HG03108 (cell line): ENCODE data around the gene SFT2D3.
A peak's percentile ranks its signal among the peaks of the same experiment; 100 is the strongest.

Experiments
- ATAC-seq: cut with Tn5 transposase; IDR thresholded peaks from one replicate; pipeline ENCODE4 v1.9.1; 2021; ENCODE audit warnings: moderate library complexity; ENCODE audit not compliant: unreplicated experiment

SFT2D3 gene

GRCh38 chr2:127705391-127706065 lies 4.2 kb downstream of the SFT2D3 start:
- ATAC-seq = no peak

DNA sequence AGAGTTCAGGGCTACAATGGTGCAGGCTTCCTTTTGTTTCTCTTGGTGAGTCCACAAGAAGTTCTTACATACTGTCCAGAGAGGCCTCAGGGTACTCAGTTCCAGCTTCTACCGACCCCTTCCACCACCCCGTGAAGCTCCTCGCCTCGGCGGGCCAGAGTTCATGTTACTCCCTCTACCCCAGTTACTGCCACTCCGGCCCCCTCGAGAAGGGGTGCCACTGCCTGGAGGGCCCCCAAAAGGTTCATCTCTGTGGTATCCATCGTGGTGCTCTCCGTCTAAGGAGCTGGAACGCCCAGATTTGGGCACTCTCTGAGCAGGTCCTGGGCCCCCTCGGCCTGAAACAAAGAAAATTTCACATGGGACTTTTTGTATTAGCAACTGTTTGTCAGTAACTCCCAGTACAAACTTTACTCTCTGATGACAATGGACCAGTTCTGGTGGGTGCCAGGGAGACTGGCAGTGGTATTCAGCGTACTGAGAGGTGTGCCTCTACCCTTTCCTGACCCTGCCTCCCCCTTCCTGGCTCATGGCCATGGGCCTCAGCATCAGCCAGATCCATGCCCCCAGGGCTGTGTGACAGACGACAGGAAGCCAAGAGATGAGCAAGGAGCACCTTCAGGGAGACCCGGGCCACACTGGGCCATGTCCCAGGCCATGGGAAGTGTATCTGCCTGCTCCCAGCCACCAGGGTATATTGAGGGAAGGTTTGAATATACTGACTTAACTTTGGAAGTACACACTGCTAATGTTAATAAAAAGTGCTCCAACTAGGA lies 5.1 kb downstream of the SFT2D3 start:
- ATAC-seq = no peak

- ATAC-seq = no peak
Measured at GRCh38 chr2:127707890-127708648, 6.8 kb downstream of the SFT2D3 start.

DNA sequence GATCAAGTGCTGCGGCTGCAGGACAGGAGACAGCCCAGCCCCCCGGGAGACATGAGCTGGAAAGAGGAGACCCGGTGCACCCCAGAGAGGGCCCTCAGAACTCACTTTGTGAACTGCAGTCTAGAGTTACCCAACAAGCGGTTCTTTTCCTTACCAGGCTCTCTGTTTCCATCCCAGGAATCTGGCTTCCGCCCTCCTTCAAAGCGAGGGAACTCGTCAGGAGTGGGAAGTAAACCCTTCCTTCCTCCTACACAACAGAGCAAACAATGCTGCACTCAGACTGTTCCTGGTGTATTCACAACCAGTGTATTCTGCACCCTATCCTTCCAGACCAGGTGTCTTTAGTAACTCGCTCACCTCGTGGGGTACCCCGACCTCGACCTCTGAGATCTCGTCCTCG lies 8.0 kb downstream of the SFT2D3 start:
- ATAC-seq = no peak

DNA sequence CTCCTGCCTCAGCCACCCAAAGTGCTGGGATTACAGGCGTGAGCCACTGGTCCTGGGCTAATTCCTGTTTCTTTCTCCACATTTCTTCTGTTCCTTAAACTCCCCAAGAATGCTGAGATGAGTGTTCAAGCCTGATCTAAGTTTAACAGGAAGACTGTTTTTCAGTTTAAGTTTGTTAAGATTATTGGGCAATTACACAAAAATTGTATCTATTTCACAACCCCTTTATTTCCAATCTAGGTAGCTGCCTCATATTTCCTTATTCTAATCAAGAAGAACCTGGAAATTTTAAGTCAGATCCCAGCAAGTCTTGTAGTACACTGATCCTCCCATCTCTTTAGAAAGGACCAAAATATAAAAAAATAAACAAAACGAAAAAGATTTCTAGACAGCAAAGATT lies 11.7 kb downstream of the SFT2D3 start:
- no peak for ATAC-seq

DNA sequence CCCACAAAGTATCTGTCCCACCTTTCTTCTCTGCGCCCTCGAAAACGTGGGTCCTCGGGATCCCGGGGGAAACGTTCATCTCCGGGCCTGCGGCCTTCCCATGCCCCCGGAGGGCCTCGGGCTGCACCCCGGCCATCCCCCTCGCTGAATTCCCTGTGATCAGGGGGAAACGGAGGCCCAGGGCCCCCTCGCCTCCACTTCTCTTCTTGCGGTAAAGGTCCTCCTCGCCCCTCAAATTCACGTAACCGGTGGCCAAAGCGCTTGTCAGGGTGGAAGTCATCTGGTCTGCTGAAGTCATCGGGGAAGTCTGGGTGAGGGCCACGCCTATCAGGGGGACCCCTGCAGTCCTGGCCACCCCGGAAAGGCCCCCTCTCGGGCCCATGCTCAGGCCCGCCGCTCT lies 12.3 kb downstream of the SFT2D3 start:
- ATAC-seq = no peak

DNA sequence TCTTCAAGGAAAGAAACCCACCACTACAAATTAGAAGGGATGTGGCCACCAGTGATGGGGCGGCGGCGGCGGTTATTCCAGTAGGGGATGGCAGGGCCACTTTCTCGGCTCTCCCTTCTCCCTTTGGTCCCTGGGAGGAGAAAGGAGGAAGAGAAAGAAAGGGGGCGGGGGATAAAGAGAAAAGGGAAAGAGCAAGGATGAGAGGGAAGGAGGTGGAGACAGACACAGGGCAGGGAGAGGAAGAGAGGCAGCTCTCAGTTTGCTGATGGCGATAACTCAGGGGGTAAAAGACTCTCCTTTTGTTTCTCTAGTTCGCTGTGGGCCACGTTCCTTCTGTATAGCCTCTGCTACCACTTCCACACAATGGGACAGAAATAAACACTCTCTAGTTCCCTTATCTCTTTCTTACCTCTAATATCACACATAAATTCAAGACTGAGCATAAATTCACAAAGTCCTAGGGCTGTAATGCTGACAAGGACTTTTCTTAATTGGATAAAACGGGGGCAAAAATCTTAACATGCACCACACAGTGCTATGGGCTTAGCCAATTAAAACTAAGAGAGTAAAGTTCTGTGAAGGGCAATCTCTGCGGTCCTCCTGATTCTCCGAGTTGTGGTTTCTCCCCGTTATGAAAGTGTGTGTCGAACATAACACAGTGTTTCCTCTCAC lies 14.6 kb downstream of the SFT2D3 start:
- no peak for ATAC-seq

GRCh38 chr2:127718271-127718670 lies 17.0 kb downstream of the SFT2D3 start:
- no peak for ATAC-seq

GRCh38 chr2:127719301-127720218 lies 18.3 kb downstream of the SFT2D3 start:
- no peak for ATAC-seq

DNA sequence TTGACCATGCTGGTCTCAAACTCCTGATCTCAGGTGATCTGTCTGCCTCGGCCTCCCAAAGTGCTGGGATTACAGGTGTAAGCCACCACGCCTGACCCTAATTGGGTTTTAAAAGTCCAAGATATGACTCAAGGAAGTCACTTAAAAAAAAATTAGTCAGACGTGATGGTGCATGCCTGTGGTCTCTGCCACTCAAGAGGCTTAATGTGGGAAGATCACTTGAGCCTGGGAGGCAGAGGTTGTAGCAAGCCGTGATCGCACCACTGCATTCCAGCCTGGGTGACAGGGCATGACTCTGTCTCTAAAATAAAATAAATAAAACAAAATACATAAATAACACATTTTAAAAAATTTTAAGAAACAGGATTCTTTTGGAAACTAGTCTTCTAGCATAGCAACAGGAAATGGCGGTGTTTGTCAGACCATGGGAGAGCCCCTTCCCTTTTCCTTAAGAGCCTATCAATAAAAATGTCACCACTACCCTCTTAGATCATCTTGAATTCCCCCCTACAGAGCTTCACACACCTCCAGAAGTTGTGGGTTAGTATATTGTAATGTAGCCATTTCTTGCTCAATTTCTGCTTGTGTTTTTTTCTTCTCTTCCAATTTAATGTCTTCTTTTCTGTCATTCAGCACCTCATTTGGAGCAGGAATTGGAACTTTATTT lies 20.1 kb downstream of the SFT2D3 start:
- ATAC-seq = no peak

- ATAC-seq = no peak
Measured at GRCh38 chr2:127721978-127722355, 20.7 kb downstream of the SFT2D3 start.

- no peak for ATAC-seq
Measured at GRCh38 chr2:127722807-127723206, 21.5 kb downstream of the SFT2D3 start.

DNA sequence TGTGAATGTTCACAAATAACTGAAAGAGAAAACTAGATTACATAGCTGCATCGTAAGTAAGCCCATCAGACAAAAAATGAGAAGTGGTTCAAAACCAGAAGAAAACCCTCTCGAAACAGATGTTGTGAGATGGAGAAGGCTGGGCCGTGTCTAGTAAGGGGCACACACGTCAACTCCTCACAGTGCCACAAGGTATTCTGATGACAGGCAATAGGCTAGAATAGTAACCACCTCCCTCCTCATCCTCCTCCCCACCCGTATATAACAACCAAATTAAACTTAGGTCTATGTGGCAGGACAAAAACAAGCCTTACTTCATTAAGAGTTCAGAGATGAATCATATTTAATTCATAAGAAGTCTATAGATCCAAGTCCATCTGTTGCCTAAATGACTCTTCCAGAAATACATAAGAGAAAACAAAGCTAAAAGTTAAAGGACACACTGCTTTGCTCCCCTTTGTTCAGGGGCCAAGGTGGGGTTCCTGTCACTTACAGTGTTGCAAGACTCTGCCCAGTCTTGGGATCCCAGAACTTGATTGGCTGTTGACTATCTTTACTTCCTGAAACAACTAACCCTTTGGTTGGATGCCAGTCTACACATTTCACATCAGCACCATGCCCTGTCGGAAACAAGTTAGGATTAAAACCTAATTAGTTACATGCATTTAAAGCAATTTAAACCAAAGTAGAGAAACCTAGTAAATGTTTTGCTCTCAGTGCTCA lies 25.0 kb downstream of the SFT2D3 start:
- no peak for ATAC-seq

DNA sequence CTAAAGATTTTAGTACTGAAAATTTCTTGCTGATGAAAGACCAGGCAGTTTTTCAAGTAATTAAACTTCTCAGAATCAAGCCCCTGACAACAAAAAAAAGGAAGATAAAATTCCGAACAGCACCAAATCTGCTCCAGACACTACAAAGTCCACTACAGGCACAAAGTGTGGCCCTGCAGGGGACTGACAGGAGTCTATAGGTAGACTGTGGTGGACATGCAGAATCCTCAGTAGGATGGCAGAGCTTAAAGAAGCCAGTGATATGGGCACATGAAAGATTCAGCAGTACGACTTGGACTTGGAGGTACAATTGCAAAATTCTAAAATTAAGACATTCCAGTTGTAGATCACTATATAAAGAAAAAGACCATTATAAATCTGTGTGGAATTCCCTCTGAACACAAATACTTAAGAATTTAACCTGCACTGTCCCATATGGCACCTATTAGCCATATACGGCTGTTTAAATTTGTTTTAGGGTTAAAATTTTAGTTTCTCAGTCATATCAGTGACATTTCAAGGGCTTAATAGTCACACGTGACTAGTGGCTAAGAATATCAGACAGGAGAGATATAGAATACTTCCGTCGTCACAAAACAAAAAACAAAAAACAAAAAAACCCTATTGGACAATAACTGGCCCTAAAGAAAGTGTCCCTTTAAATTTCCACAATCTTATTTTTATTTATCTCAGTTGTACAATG lies 32.0 kb downstream of the SFT2D3 start:
- ATAC-seq = no peak

- ATAC-seq = no peak
Measured at GRCh38 chr2:127733816-127734537, 32.7 kb downstream of the SFT2D3 start.

GRCh38 chr2:127735044-127735443 lies 33.7 kb downstream of the SFT2D3 start:
- no peak for ATAC-seq

- peak; percentile 64 for ATAC-seq
Measured at GRCh38 chr2:127735537-127736399, 34.5 kb downstream of the SFT2D3 start.
